Panc1 (cell line): Measurements from ENCODE around the gene TSPAN4. TPM values are rescaled to one million over a fixed set of nuclear protein-coding genes. Genes with fewer than 3 reads are reported as not detected.
A peak's percentile ranks its signal among the peaks of the same experiment; 100 is the strongest.

Experiments
- ATAC-seq: fragments of 200-7000 bp; cut with Tn5 transposase; 2 replicates; pipeline ENCODE4 v1.9.1; 2020; ENCODE audit warnings: mild to moderate bottlenecking, moderate library complexity
- BruUV-seq: library from RNA; stranded (reverse); fragments of 400-500 nt; replicated peaks from 2 replicates; lab custom pipeline; 2021; lab: Mats Ljungman, UMichigan
- CTCF ChIA-PET: fragments of 300-600 bp; sonication (Branson Sonifier 250); formaldehyde crosslinking; loops from one replicate; lab custom pipeline; 2022; ENCODE audit warnings: antibody characterized with exemption; lab: Charles Lee
- POLR2A ChIA-PET: fragments of 300-600 bp; sonication (Branson Sonifier 250); formaldehyde crosslinking; loops from one replicate; lab custom pipeline; 2022; ENCODE audit warnings: antibody characterized with exemption; lab: Charles Lee
- DNase-seq: peaks from one replicate; pipeline ENCODE4 v3.0.0-alpha.2; 2010; ENCODE audit warnings: low read depth, low spot score
- H3K27ac ChIP-seq: 2 replicates; pipeline ENCODE4 v1.5.1; 2011; ENCODE audit warnings: mild to moderate bottlenecking, low read length, inconsistent platforms
- H3K27me3 ChIP-seq: fragments of 200-500 bp; sonication (Bioruptor generic); 2 replicates; pipeline ENCODE4 v1.6.0; 2014; ENCODE audit warnings: low read length, inconsistent platforms; ENCODE audit not compliant: control insufficient read depth, insufficient read depth
- H3K36me3 ChIP-seq: fragments of 200-500 bp; sonication (Bioruptor generic); 2 replicates; pipeline ENCODE4 v1.5.1; 2014; ENCODE audit warnings: inconsistent platforms, mild to moderate bottlenecking, low read length, moderate library complexity; ENCODE audit not compliant: control insufficient read depth, insufficient read depth
- H3K4me1 ChIP-seq: 2 replicates; pipeline ENCODE4 v1.5.1; 2011; ENCODE audit warnings: inconsistent platforms, mild to moderate bottlenecking, low read length, moderate library complexity; ENCODE audit not compliant: control insufficient read depth, insufficient read depth
- H3K4me3 ChIP-seq, 2 experiments: 2 replicates each; pipeline ENCODE4 v1.5.1; 2011 to 2012; ENCODE audit warnings: low read depth in 2 of 2, low read length in 2 of 2, mild to moderate bottlenecking in 2 of 2, inconsistent platforms in 1 of 2, moderate library complexity in 1 of 2
- H3K9me3 ChIP-seq: fragments of 200-500 bp; sonication (Bioruptor generic); 2 replicates; pipeline ENCODE4 v1.5.1; 2014; ENCODE audit warnings: low read depth, mild to moderate bottlenecking, inconsistent platforms, low read length, moderate library complexity; ENCODE audit not compliant: control insufficient read depth, insufficient read depth
- POLR2AphosphoS5 ChIP-seq: IDR thresholded peaks from 2 replicates; pipeline ENCODE4 v1.6.1; 2012; ENCODE audit warnings: mild to moderate bottlenecking, low read depth, low read length, moderate library complexity
- REST ChIP-seq, 2 experiments: IDR thresholded peaks; 2 replicates each; pipeline ENCODE4 v1.6.1; 2011 to 2012; ENCODE audit warnings: low read depth in 2 of 2, control low read depth in 1 of 2, low read length in 1 of 2, mild to moderate bottlenecking in 1 of 2, moderate library complexity in 1 of 2; ENCODE audit not compliant: insufficient read depth in 1 of 2
- SIN3A ChIP-seq: IDR thresholded peaks from 2 replicates; pipeline ENCODE4 v1.6.1; 2012; ENCODE audit warnings: low read depth, mild to moderate bottlenecking, low read length, moderate library complexity, borderline replicate concordance; ENCODE audit not compliant: insufficient read depth
- TCF7L2 ChIP-seq: IDR thresholded peaks from 2 replicates; pipeline ENCODE4 v1.6.1; 2011; ENCODE audit warnings: mild to moderate bottlenecking, low read depth, low read length, inconsistent platforms
- in situ Hi-C: cut with HindIII; loops from 2 replicates; pipeline ENCODE4 v1.10.0; 2016; ENCODE audit warnings: low sequenced_read_pairs, low pct_unique_long_range_greater_than_20kb
- intact Hi-C: fragments of 100-400 bp; cut with micrococcal nuclease; formaldehyde crosslinking; loops from one replicate; pipeline ENCODE4 v1.10.0; 2022; ENCODE audit not compliant: unreplicated experiment
- total RNA-seq: library from RNA; stranded (reverse); gene quantifications from one replicate; pipeline ENCODE4 v1.2.1, GENCODE V29; 2021; ENCODE audit not compliant: unreplicated experiment
- TF ChIP-seq, protein P1 (sequence below): fragments of 450-650 bp; IDR thresholded peaks from 2 replicates; pipeline ENCODE4 v1.5.1; 2017; ENCODE audit warnings: mild to moderate bottlenecking

The TSPAN4 gene
- total RNA-seq, 1 experiment from 2014 or later = 187 TPM

DNA sequence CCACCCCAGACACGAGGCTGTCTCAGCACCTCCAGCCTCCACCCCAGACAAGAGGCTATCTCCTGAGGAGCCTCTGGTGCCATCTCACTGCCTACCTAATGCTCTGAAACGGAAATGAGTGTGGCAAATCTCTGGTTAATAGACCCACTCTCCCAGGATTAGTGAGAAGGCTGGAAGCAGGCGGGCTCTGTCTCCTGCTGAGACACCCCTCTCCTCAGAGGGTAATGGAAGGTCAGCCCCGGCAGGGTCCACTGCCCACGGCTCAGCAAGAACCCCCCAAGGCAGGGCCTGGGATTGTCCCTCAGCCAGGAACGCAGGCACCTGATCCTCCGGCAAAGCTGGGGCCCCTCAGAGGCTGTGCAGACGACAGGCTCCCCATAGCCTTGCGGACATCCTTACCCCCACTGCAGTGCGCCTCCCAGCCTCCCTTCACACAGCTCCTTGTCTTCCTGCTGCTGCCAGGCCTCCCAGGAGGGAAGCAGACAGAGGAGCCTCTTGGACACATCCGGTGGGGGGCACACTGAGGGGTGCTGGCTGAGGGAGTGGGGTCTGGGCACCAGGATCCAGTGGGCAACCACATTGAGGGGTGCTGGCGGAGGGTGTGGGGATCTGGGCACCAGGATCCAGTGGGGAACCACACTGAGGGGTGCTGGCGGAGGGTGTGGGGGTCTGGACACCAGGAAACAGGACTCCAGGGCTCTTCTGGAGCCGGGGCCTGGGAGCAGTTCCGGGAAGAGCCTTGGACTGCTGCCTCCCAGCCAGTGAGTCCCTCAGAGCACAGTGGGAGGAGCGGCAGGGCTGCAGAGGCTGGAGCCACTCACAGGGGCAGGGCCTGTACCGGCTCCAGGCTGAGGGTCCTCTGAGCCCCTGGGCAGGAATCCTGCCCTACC is 54.8 kb downstream of the TSPAN4 start:
- in situ Hi-C loops (no loop called here), intact Hi-C loops (no loop called here)
- ChIA-PET POLR2A (no interaction called here), CTCF (interaction anchor here (0.7 to 0.9 kb wide), 6 partner anchors 14 to 156 kb away, joined by 3 to 6 read pairs (median 3); partner anchors contain the start of gene CHID1)
- ATAC-seq = peak; percentile 27
- Histone ChIP-seq H3K4me3 (no peak overlapping the region), H3K27me3 (no peaks in the 10 kb centered on the region), H3K36me3 (peaks cover 10% of the 10 kb centered on the region; the same call in 1 of the 2 replicates), H3K4me1 (peaks cover 8% of the 10 kb centered on the region), H3K27ac (no peak overlapping the region), H3K9me3 (no peaks in the 10 kb centered on the region)
- BruUV-seq = no TSS peak
- TF ChIP-seq SIN3A (no peak), REST (IDR thresholded peaks at IDR 0.05; ENCODE audit: insufficient read depth in 1 of 2, low read depth in 2 of 2, low read length in 1 of 2) (no peak; a peak in 1 of 4 replicates), TCF7L2 (no peak), POLR2AphosphoS5 (peak; percentile 16; the same call in 1 of the 2 replicates)
- TF ChIP-seq, protein P1, sequence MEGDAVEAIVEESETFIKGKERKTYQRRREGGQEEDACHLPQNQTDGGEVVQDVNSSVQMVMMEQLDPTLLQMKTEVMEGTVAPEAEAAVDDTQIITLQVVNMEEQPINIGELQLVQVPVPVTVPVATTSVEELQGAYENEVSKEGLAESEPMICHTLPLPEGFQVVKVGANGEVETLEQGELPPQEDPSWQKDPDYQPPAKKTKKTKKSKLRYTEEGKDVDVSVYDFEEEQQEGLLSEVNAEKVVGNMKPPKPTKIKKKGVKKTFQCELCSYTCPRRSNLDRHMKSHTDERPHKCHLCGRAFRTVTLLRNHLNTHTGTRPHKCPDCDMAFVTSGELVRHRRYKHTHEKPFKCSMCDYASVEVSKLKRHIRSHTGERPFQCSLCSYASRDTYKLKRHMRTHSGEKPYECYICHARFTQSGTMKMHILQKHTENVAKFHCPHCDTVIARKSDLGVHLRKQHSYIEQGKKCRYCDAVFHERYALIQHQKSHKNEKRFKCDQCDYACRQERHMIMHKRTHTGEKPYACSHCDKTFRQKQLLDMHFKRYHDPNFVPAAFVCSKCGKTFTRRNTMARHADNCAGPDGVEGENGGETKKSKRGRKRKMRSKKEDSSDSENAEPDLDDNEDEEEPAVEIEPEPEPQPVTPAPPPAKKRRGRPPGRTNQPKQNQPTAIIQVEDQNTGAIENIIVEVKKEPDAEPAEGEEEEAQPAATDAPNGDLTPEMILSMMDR = no peak
- no peak for DNase-seq

DNA sequence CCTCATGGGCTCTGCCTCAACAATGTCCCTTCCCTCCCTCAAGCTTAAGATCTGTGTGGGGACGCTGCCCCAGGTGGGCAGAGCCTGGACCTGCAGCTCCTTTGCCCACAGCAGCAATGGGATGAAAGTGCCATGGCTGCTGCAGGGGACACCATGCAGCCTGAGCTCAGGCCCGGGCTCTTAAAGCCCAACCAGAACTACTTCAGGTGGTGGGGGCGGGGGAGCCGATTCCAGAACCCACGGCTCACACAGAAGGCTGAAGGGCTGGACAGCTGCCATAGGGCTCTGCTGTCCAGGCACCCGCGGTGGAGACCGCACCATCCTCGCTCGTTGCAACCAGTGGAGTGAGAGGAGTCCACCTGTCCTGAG is 55.5 kb downstream of the TSPAN4 start:
- in situ Hi-C loops (no loop called here), intact Hi-C loops (no loop called here)
- Histone ChIP-seq H3K36me3 (peaks cover 10% of the 10 kb centered on the region; the same call in 1 of the 2 replicates), H3K9me3 (no peaks in the 10 kb centered on the region), H3K4me3 (no peak overlapping the region), H3K4me1 (peaks cover 3% of the 10 kb centered on the region; the same call in 1 of the 2 replicates), H3K27me3 (no peaks in the 10 kb centered on the region), H3K27ac (no peak overlapping the region)
- POLR2A ChIA-PET = interaction anchor here (0.8 kb wide), 1 partner anchor 31 kb away, joined by 4 read pairs; no protein-coding TSS in a partner anchor
- ATAC-seq = peak; percentile 77
- CTCF ChIA-PET = interaction anchor here (0.7 to 0.9 kb wide), 7 partner anchors 13 to 170 kb away, joined by 3 to 7 read pairs (median 3); partner anchors contain the start of gene CHID1
- BruUV-seq = no TSS peak
- TF ChIP-seq, protein P1 = peak; percentile 79; the same call in 1 of the 2 replicates
- TF ChIP-seq POLR2AphosphoS5 = no peak
- TF ChIP-seq SIN3A = no peak
- DNase-seq = no peak
